GM12878 (cell line): ENCODE measurements around the gene LENG1. TPM values are rescaled to one million over a fixed set of nuclear protein-coding genes. Genes with fewer than 3 reads are reported as not detected.

Source experiments
- ATAC-seq: fragments of 200-7000 bp; cut with Tn5 transposase; 3 replicates; pipeline ENCODE4 v1.9.1; 2020; ENCODE audit warnings: mild to moderate bottlenecking, moderate library complexity
- BruUV-seq: library from RNA; stranded (reverse); fragments of 400-500 nt; replicated peaks from 2 replicates; lab custom pipeline; 2021; lab: Mats Ljungman, UMichigan
- CTCF ChIA-PET: fragments of 300-600 bp; sonication (Branson Sonifier 250); formaldehyde crosslinking; extraction: SDS; loops from one replicate; lab custom pipeline; 2021; ENCODE audit warnings: inconsistent platforms; lab: Yijun Ruan, JAX
- POLR2A ChIA-PET: fragments of 350-600 bp; formaldehyde crosslinking; extraction: SDS; loops from one replicate; lab custom pipeline; 2021; ENCODE audit warnings: inconsistent platforms; lab: Charles Lee
- RAD21 ChIA-PET: fragments of 300-600 bp; sonication (Branson Sonifier 250); formaldehyde crosslinking; loops from one replicate; lab custom pipeline; 2023; ENCODE audit warnings: antibody characterized with exemption; ENCODE audit not compliant: unreplicated experiment; lab: Charles Lee
- SMC1A ChIA-PET: fragments of 300-600 bp; sonication (Branson Sonifier 250); formaldehyde crosslinking; loops from one replicate; lab custom pipeline; 2023; ENCODE audit not compliant: unreplicated experiment, uncharacterized antibody; lab: Charles Lee
- DNase-seq: peaks from one replicate; pipeline ENCODE4 v3.0.0-alpha.2; 2011; ENCODE audit warnings: low read depth, low spot score
- FAIRE-seq: peaks from 3 replicates; lab custom pipeline; 2011; peaks lifted over from hg19 to GRCh38; lab: Jason Lieb, UNC
- H2AFZ ChIP-seq: 2 replicates; pipeline ENCODE4 v1.6.0; 2011; ENCODE audit warnings: low read depth, low read length, control low read depth; ENCODE audit not compliant: control insufficient read depth
- H3K27ac ChIP-seq: 2 replicates; pipeline ENCODE4 v1.5.1; 2011; ENCODE audit warnings: control low read depth; ENCODE audit not compliant: control insufficient read depth, insufficient read depth
- H3K27me3 ChIP-seq, 2 experiments: replicated peaks in 1 of 2; 2 replicates each; pipeline versions ENCODE4 v1.6.0 to v1.6.1; 2011; ENCODE audit warnings: low read length in 1 of 2; ENCODE audit not compliant: control insufficient read depth in 2 of 2, insufficient read depth in 2 of 2
- H3K36me3 ChIP-seq, 2 experiments: 2 replicates each; pipeline ENCODE4 v1.5.1; 2011; ENCODE audit warnings: low read length in 1 of 2; ENCODE audit not compliant: control insufficient read depth in 2 of 2, insufficient read depth in 2 of 2
- H3K4me1 ChIP-seq: 2 replicates; pipeline ENCODE4 v1.6.1; 2011; ENCODE audit warnings: mild to moderate bottlenecking, low read length, moderate library complexity, mixed read lengths; ENCODE audit not compliant: control insufficient read depth, insufficient read depth
- H3K4me2 ChIP-seq: 2 replicates; pipeline ENCODE4 v1.6.0; 2011; ENCODE audit warnings: control low read depth; ENCODE audit not compliant: control insufficient read depth, insufficient read depth
- H3K4me3 ChIP-seq: fragments of 200-600 bp; sonication (generic); 2 replicates; pipeline ENCODE4 v1.5.1; 2016
- H3K79me2 ChIP-seq: 2 replicates; pipeline ENCODE4 v1.6.0; 2011; ENCODE audit warnings: low read length; ENCODE audit not compliant: control insufficient read depth, insufficient read depth
- H3K9ac ChIP-seq: 2 replicates; pipeline ENCODE4 v1.8.0; 2011; ENCODE audit warnings: low read length, control low read depth, mixed read lengths; ENCODE audit not compliant: control insufficient read depth, insufficient read depth
- H3K9me3 ChIP-seq: replicated peaks from 3 replicates; pipeline ENCODE4 v1.5.1; 2011; ENCODE audit warnings: mild to moderate bottlenecking, low read length; ENCODE audit not compliant: control insufficient read depth, insufficient read depth
- H4K20me1 ChIP-seq: 2 replicates; pipeline ENCODE4 v1.6.0; 2011; ENCODE audit not compliant: control insufficient read depth, insufficient read depth
- LARP7 ChIP-seq: fragments of 450-650 bp; IDR thresholded peaks from 2 replicates; pipeline ENCODE4 v1.6.1; 2017; ENCODE audit warnings: mild to moderate bottlenecking
- NFXL1 ChIP-seq: fragments of 450-650 bp; IDR thresholded peaks from 2 replicates; pipeline ENCODE4 v1.6.1; 2017; ENCODE audit warnings: antibody characterized with exemption, mild to moderate bottlenecking, borderline replicate concordance
- POLR2A ChIP-seq: IDR thresholded peaks from 2 replicates; pipeline ENCODE4 v1.6.1; 2011; ENCODE audit warnings: low read depth, mild to moderate bottlenecking, low read length
- TCF3 ChIP-seq: IDR thresholded peaks from 2 replicates; pipeline ENCODE4 v1.6.1; 2012; ENCODE audit warnings: low read depth, mild to moderate bottlenecking, low read length, borderline replicate concordance; ENCODE audit not compliant: insufficient read depth
- USF1 ChIP-seq: IDR thresholded peaks from 2 replicates; pipeline ENCODE4 v1.6.1; 2011; ENCODE audit warnings: borderline replicate concordance, low read depth, mild to moderate bottlenecking, moderate library complexity, mixed read lengths, low read length; ENCODE audit not compliant: insufficient read depth; ENCODE audit errors: extremely low read length
- WGBS: methylation state at CpG from one replicate; pipeline ENCODE4 v1.1.6; 2016; ENCODE audit warnings: low lambda C conversion rate; ENCODE audit not compliant: insufficient replicate concordance, insufficient coverage; ENCODE audit errors: missing lambda C conversion rate; 5-methylcytosine and 5-hydroxymethylcytosine counted together
- in situ Hi-C: fragments of 300-500 bp; cut with MboI; formaldehyde crosslinking; loops from 9 replicates; pipeline ENCODE4 v1.14.3; 2018; ENCODE audit warnings: mixed read lengths
- intact Hi-C: fragments of 100-400 bp; cut with micrococcal nuclease; formaldehyde crosslinking; loops from one replicate; pipeline ENCODE4 v1.14.2; 2022; ENCODE audit not compliant: unreplicated experiment
- polyA plus RNA-seq, 11 experiments: library from polyadenylated mRNA; depleted of rRNA in 4 of 11; unstranded in 6 of 11; stranded (reverse) in 5 of 11; fragments of >200 nt; fragmentation: Nextera tagmentation in 4 of 11; fragmentation: Illumina TruSeq in 1 of 11; extraction: Ambion mirVana in 4 of 11; extraction: Trizol in 1 of 11; gene quantifications; 1 replicate in 1 of 11; 2 replicates in 10 of 11; pipeline versions ENCODE4 v1.2.1 to v1.2.3, GENCODE V29; 2011 to 2016; ENCODE audit warnings: inconsistent platforms in 2 of 11, missing spikeins in 2 of 11, low read depth in 1 of 11
- total RNA-seq, 4 experiments: library from RNA; depleted of rRNA in 3 of 4; stranded (reverse); fragments of >200 nt in 3 of 4; fragmentation: Illumina TruSeq in 1 of 4; extraction: Trizol in 1 of 4; gene quantifications; 2 replicates each; pipeline versions ENCODE4 v1.2.1 to v1.2.3, GENCODE V29; 2013 to 2021

LENG1 gene
- total and polyA plus RNA-seq, 10 of the 15 experiments (the other 5 are each of a cell fraction or from before 2014, with no cell fraction given), result 0.21 to 10.8 (median 5.8) TPM

- Histone ChIP-seq H3K27me3 (no peaks in the 10 kb centered on the region), H3K4me3 (no peak overlapping the region), H3K9ac (no peak overlapping the region), H3K36me3 (peaks cover 27 to 29% of the 10 kb centered on the region in 2 experiments; a peak in 3 of 4 replicates), H3K4me1 (no peaks in the 10 kb centered on the region), H3K9me3 (no peaks in the 10 kb centered on the region)
- ATAC-seq (no peak; the same call in 2 of the 3 replicates), DNase-seq (no peak)
- RAD21 ChIA-PET, result no interaction called here
- SMC1A ChIA-PET, result no interaction called here
- WGBS, result 93% methylated on average over 12 of the region's 25 CpGs
- TF ChIP-seq NFXL1 (no peak), TCF3 (no peak), POLR2A (0 out of 2 replicates have a peak, but pooled peaks have one; percentile 25)
- TF ChIP-seq, all 136 proteins: peak for 1
- no peak for FAIRE-seq
- Histone ChIP-seq H3K4me2 (no peak overlapping the region), H3K79me2 (no peaks in the 10 kb centered on the region), H2AFZ (no peak overlapping the region), H4K20me1 (no peaks in the 10 kb centered on the region), H3K27ac (no peak overlapping the region)
- BruUV-seq, result no TSS peak
- ChIA-PET POLR2A (no interaction called here), CTCF (no interaction called here)
- in situ Hi-C loops, result no loop called here
- intact Hi-C loops, result no loop called here
These were observed 6.5 kb downstream of the LENG1 start for GRCh38 chr19:54152878-54153524.

GRCh38 chr19:54152267-54152666 lies 7.3 kb downstream of the LENG1 start:
- H3K4me3 ChIP-seq, result no peak overlapping the region
- TF ChIP-seq LARP7 (no peak), POLR2A (peak; percentile 30; the same call in 1 of the 2 replicates), USF1 (no peak)
- POLR2A ChIA-PET, result no interaction called here
- H3K79me2 ChIP-seq, result no peaks in the 10 kb centered on the region
- CTCF ChIA-PET, result no interaction called here
- intact Hi-C loops, result no loop called here
- FAIRE-seq, result no peak
- H3K4me2 ChIP-seq, result no peak overlapping the region
- H3K36me3 ChIP-seq, result peaks cover 28 to 29% of the 10 kb centered on the region in 2 experiments; a peak in 3 of 4 replicates
- H3K27ac ChIP-seq, result no peak overlapping the region
- no peaks in the 10 kb centered on the region for H3K4me1 ChIP-seq
- BruUV-seq, result no TSS peak
- no peak for DNase-seq
- H3K9ac ChIP-seq, result no peak overlapping the region
- no peaks in the 10 kb centered on the region for H3K27me3 ChIP-seq
- SMC1A ChIA-PET, result no interaction called here
- RAD21 ChIA-PET, result no interaction called here
- WGBS, result 92% methylated on average over 12 of the region's 12 CpGs
- H4K20me1 ChIP-seq, result no peaks in the 10 kb centered on the region
- H3K9me3 ChIP-seq, result no peaks in the 10 kb centered on the region
- no peak for ATAC-seq
- in situ Hi-C loops, result no loop called here
- H2AFZ ChIP-seq, result no peak overlapping the region
